Adrenal gland (tissue), 5 donors: Measurements from ENCODE around the gene CAPN15.

Experiments
- CTCF ChIP-seq, 6 experiments: fragments of 450-650 bp in 4 of 6; fragments of 200-600 bp in 2 of 6; sonication (generic) in 1 of 6; IDR thresholded peaks; 1 replicate in 5 of 6; 2 replicates in 1 of 6; pipeline versions ENCODE4 v1.5.1 to v1.8.0; 2016 to 2021; ENCODE audit warnings: antibody characterized with exemption in 6 of 6, mild to moderate bottlenecking in 2 of 6, moderate library complexity in 1 of 6
- POLR2A ChIP-seq, 2 donors: fragments of 450-650 bp; IDR thresholded peaks; one replicate each; pipeline ENCODE4 v1.6.1; 2017; ENCODE audit warnings: antibody characterized with exemption in 2 of 2, mild to moderate bottlenecking in 2 of 2, moderate library complexity in 1 of 2
- donor health status: DM: no; HTN: no; CAD: no.

GRCh38 chr16:512802-513201 is 14.7 kb upstream of the CAPN15 start:
- no peak for TF ChIP-seq POLR2A (IDR thresholded peaks at IDR 0.05)
- no peak for TF ChIP-seq CTCF (IDR thresholded peaks at IDR 0.05)
